Ishikawa (cell line): ENCODE results near the gene NME2.

Source experiments
- CEBPB ChIP-seq: IDR thresholded peaks from 2 replicates; pipeline ENCODE4 v1.6.1; 2012
- CREB1 ChIP-seq: IDR thresholded peaks from 2 replicates; pipeline ENCODE4 v1.6.1; 2012; ENCODE audit warnings: low read depth
- EGR1 ChIP-seq: IDR thresholded peaks from 2 replicates; pipeline ENCODE4 v1.6.1; 2012
- EP300 ChIP-seq: IDR thresholded peaks from 2 replicates; pipeline ENCODE4 v1.6.1; 2012; ENCODE audit warnings: borderline replicate concordance
- FOXM1 ChIP-seq: IDR thresholded peaks from 2 replicates; pipeline ENCODE4 v1.6.1; 2012; ENCODE audit warnings: low read depth, borderline replicate concordance
- MAX ChIP-seq: IDR thresholded peaks from 2 replicates; pipeline ENCODE4 v1.6.1; 2012
- NFIC ChIP-seq: IDR thresholded peaks from 2 replicates; pipeline ENCODE4 v1.6.1; 2012
- RAD21 ChIP-seq: IDR thresholded peaks from 2 replicates; pipeline ENCODE4 v1.6.1; 2012; ENCODE audit warnings: low read depth
- TCF12 ChIP-seq: IDR thresholded peaks from 2 replicates; pipeline ENCODE4 v1.6.1; 2012; ENCODE audit warnings: low read depth
- YY1 ChIP-seq: IDR thresholded peaks from 2 replicates; pipeline ENCODE4 v1.6.1; 2012; ENCODE audit warnings: low read depth
- TF ChIP-seq, protein P1 (sequence below): IDR thresholded peaks from 2 replicates; pipeline ENCODE4 v1.6.1; 2012; ENCODE audit warnings: low read depth, mild to moderate bottlenecking
- TF ChIP-seq, protein P2 (sequence below): IDR thresholded peaks from 2 replicates; pipeline ENCODE4 v1.6.1; 2012

GRCh38 chr17:51189162-51189561 is 23.0 kb downstream of the NME2 start:
- TF ChIP-seq TCF12 (no peak), CREB1 (no peak), EP300 (no peak), YY1 (no peak), RAD21 (no peak), FOXM1 (no peak), NFIC (no peak), MAX (no peak), CEBPB (no peak), EGR1 (no peak)
- TF ChIP-seq, protein P1, sequence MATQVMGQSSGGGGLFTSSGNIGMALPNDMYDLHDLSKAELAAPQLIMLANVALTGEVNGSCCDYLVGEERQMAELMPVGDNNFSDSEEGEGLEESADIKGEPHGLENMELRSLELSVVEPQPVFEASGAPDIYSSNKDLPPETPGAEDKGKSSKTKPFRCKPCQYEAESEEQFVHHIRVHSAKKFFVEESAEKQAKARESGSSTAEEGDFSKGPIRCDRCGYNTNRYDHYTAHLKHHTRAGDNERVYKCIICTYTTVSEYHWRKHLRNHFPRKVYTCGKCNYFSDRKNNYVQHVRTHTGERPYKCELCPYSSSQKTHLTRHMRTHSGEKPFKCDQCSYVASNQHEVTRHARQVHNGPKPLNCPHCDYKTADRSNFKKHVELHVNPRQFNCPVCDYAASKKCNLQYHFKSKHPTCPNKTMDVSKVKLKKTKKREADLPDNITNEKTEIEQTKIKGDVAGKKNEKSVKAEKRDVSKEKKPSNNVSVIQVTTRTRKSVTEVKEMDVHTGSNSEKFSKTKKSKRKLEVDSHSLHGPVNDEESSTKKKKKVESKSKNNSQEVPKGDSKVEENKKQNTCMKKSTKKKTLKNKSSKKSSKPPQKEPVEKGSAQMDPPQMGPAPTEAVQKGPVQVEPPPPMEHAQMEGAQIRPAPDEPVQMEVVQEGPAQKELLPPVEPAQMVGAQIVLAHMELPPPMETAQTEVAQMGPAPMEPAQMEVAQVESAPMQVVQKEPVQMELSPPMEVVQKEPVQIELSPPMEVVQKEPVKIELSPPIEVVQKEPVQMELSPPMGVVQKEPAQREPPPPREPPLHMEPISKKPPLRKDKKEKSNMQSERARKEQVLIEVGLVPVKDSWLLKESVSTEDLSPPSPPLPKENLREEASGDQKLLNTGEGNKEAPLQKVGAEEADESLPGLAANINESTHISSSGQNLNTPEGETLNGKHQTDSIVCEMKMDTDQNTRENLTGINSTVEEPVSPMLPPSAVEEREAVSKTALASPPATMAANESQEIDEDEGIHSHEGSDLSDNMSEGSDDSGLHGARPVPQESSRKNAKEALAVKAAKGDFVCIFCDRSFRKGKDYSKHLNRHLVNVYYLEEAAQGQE: no peak
- TF ChIP-seq, protein P2, sequence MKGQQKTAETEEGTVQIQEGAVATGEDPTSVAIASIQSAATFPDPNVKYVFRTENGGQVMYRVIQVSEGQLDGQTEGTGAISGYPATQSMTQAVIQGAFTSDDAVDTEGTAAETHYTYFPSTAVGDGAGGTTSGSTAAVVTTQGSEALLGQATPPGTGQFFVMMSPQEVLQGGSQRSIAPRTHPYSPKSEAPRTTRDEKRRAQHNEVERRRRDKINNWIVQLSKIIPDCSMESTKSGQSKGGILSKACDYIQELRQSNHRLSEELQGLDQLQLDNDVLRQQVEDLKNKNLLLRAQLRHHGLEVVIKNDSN: no peak
